GOT3 (cell line): ENCODE results near the gene ASTN1.
A peak's percentile ranks its signal among the peaks of the same experiment; 100 is the strongest.

Source experiments
- DNase-seq: peaks from one replicate; lab custom pipeline; 2025; ENCODE audit warnings: mixed read lengths; lab: John Stamatoyannopoulos, UW

The ASTN1 gene

GRCh38 chr1:177164380-177165068 lies at the start of gene ASTN1:
Gene ASTN1 (minus strand): TSS chr1:177164712. CDS start chr1:177164676, 36 bp downstream.
- DNase-seq, result no peak

- no peak for DNase-seq
Measured at GRCh38 chr1:177211231-177211630, 46.7 kb upstream of the ASTN1 start.

- DNase-seq, result no peak
Measured at GRCh38 chr1:177210071-177210470, 45.6 kb upstream of the ASTN1 start.

GRCh38 chr1:177209357-177209756 lies 44.8 kb upstream of the ASTN1 start:
- peak; percentile 93 for DNase-seq

DNA sequence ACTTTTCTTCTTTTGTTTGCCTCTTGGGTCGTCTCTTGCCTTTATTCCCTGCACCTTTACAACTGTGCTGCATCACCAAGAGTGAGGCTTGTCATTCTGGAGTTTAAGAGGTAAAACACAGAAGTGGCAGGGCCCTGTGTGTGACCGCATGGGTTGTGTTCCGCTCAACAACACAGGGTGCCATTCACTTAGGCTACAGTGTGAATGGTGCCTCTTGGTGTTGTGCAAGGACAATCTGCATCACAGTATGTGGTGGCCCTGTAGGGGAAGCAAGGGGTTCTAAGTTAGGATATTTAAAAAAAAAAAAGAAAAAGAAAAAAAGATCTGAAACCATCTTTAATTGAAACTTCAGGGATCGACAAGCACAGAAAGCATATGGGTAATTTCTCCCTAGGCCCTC lies 44.4 kb upstream of the ASTN1 start:
- no peak for DNase-seq

DNA sequence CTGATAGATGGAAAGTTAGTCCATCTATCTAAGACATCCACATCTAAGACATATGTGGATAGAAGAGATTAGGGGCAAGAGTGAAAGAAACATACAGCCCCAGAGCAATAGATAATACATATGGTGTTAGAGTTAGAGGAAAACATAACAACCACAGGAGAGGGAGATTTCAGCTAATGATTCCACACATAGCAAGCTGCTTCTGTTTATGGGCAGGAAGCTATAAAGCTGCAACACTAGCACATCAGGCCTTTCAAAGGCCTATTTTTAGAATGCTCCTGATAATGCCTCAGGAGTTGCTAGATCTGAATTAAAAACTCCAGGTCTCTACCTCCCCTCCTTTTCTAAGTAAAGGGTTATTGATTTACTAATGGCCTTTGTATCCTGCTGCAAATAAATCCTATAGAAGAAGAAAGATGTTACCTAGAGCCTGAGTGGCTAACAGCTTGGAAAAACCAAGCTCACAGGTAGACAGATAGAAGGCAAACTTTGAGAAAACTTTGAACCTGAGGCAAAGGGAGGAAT lies 42.4 kb upstream of the ASTN1 start:
- no peak for DNase-seq

DNA sequence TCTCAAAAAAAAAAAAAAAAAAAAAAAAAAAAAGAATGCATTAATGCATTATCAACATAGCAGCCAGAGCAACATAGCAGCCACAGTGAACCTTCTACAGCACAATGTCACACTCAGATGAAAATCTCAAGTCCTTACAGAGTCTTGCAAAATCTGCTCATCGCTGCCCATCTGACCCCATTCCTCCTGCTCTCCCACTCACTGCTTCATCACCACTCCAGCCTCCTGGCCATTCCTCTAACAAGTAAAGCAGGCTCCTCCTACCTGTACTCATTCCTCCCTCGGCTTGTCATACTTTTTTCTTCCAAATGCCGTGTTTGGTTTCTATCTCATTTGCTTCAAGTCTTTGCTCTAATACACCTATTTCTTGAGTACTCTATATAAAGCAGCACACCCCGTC lies 35.8 kb upstream of the ASTN1 start:
- no peak for DNase-seq

DNA sequence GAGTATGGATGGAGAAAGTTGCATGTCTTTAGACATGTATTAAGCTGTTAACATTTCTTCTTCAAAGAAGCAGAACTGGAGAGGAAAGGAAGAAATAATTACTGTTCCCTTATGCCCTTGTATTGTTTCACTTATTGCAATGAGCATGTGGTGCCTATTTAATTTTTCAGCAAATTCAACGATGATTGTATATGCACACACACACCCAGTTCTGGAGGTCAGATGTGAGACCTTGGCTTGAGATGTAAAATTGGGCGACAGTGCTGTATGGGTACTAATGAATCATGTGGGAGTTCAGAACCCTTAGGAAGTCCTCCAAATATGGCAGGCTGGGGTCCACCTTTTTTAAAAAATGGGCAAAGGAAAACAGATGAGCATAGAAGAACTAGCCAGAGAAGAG lies 33.7 kb upstream of the ASTN1 start:
- no peak for DNase-seq

DNA sequence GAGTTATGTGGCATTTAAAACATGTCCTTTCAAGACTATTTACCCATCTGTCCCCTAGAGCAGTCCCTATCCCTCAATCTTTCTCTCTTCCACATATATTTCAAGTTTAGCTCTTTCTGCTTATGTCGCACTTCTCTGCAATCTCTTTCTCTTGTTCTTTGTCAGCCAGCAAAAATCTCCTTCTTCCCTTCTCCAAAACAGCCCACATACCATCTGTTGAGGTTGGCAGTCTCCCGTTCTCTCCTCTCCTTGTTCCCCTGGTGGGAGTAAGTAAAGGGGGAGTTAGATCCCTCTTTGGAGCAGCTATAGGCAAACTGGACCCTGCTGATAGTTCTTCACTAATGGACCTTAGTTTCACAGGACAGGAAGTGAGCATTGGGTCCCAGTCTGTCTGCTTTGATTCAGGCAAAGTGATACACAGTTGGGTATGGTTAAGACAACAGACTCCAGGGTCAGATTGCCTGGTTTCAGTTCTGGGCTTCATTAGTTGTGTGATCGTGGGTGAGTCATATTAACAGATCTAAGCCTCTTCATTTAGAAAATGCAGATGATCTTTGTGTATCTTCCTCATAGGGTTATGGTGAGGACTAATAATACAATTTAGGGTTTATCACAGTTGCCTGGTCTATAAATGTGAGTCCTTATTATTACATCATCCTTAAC lies 25.9 kb upstream of the ASTN1 start:
- no peak for DNase-seq

GRCh38 chr1:177186639-177187038 lies 22.1 kb upstream of the ASTN1 start:
- no peak for DNase-seq

GRCh38 chr1:177185209-177185608 lies 20.7 kb upstream of the ASTN1 start:
- DNase-seq, result no peak

DNA sequence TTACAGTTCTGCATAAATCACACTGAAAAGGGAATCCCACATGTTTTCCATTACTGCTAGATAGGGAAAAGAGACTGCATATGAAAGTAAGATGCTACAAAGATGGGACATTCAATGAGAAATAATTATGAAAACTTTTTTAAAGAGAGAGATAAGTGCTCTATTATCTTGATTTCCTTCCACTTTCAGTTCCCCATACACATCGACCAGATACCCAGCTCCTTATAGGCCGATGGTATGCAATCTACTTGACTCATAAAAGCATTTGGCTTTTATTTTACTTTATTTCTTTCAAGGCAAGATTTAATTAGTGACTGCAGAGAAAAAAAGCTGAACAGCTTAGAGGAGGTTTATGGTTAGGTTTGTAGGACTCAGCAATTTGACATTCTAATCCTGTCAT lies 19.3 kb upstream of the ASTN1 start:
- no peak for DNase-seq

- DNase-seq, result peak; percentile 45
Measured at GRCh38 chr1:177181631-177182291, 17.2 kb upstream of the ASTN1 start.

DNA sequence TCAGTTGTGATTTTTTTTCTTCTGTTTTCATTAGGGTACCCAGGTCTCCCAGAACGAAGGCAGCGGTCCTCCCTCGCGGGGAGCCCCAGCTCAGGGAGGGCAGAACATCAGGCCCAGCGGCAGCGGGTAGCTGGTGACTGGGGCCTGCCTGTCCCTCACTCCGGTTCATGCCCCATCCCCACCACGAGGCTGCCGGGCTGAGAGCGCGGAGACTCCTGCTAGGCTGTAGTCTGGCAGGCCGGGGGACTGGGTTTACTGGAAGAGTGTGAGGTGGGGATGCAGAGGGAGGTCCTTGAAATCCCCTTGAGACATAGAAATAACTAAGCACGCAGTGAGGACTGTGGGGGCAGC lies 16.7 kb upstream of the ASTN1 start:
- DNase-seq, result no peak

- no peak for DNase-seq
Measured at GRCh38 chr1:177174921-177175634, 10.6 kb upstream of the ASTN1 start.

DNA sequence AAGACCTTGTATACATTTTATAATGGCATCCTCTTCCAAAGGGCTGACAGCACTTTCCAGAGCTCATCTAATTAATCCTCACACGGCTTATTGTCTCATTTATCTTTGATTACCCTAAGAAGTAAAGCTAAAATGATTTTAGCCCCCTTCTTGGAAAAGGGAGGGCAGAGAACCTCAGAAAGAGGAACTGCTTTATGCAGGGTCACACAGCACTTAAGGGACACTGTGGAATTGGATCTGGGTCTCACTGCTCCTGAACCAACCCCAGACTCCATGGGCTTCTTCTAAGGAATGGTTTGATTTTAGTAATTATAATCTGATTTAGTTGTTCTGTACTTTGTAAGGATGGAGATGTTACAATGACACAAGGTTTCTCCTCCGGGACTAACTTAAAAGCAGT lies 9.5 kb upstream of the ASTN1 start:
- DNase-seq, result no peak

- DNase-seq, result no peak
Measured at GRCh38 chr1:177172866-177173265, 8.4 kb upstream of the ASTN1 start.

DNA sequence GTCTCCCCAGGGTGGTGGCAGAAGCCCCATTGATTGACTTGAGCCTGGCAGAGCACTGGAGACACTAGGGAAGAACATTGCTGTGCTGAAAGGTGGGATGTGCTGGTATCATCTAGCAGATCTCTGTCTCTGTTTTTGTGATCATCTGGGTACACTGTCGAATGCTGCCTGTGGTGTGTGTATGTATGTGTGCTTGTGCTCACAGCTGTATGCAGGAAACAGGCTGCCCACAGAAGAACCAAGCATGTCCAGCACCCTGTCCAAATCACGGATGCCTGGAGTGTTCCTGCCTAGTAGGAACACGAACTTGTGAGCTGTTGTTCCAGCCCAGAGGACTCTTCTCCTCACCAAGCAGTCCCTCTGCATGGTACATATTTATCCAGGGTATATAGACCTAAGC lies 7.8 kb upstream of the ASTN1 start:
- DNase-seq, result no peak

DNA sequence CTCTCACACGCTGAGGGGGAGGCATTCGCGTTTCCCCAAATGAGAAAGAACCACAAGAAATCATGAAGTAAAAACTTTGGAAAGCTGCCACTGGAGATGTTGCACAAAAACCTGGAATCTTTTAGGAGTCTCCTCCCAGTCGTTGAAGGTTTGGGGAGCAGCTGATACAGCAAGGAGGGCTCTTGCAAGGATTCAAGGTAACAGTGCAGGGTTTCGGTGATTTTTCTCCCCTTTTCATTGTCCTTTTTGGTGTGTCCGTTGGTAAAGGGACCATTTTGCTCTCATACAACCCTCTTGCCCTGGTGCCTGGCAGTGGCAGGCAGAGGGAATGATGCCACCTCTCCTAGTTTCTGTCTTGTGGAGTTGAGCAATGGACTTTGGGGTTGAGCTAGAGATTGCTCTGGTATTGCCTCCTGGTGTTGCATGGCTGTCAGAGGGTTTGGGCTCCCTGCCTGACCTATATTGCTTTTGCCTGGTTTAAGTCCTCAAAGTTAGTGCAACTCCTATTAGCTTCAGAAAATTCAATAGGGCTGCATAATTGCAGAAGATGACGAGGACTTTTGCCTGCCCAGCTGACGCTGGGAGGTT lies 7.1 kb upstream of the ASTN1 start:
- no peak for DNase-seq

DNA sequence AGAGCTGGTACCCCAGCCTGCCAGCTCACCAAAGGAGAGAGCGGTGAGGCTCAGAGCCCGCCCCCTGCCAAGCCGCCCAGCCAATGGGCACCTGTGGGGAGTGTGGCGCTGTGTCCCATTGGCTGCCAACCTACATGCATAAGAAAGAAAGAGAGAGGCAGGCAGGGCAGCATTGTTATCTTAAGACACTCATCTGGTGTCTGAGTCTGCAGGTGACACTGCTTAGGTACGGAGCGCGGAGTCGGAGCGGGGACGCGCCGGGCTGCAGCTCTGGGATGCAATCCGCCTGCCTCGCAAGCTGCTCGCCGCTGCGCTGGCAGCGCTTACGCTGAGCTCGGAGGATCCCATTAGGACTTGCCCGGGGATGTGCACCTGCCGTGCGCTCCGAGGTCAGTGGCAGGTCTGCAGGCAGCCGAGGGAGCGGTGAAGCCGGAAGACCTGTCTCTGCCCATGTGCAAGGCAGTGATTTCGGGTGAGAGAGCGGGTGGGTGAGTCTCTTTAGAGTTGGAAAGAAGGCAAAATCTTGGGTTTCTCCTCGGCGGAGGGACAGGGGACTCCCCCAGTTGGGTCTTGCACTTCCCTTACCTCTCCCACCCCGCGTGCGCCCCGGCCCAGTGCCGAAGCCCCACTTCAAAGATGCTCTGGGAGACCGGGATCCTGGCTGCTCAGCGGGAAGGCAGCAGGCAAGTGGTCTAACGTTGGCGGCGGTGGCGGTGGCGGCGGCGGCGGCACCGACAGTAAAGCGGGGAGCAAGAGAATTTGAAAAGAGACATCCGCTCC lies 6.4 kb upstream of the ASTN1 start, which contains the start of gene BRINP2:
Gene BRINP2 (plus strand): TSS at position 203 of the 780 bp plus-strand sequence. CDS start 58,919 bp downstream, outside the sequence.
- peak; percentile 37 for DNase-seq

DNA sequence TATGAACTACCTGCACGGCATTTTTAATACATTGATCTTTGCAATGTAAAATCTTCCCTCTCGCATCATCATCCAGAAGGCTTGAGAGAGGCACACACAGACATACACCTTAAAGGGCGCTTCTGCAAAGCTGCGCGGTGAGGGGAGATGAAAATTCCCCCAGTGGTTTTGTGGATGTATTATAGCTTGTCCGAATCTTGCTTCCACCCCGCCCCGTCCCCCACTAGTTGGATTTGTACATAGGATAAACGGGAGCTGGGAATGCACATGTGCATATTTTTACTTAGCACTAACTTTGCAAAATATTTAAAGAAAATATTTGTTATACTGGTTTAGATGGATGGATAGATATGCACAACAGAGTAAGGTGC lies 542 bp upstream of the ASTN1 start:
- DNase-seq, result no peak
